ENCODE data around the gene IL17RC. TPM values are rescaled to one million over a fixed set of nuclear protein-coding genes. Genes with fewer than 3 reads are reported as not detected.

IL17RC gene
- total RNA-seq, 1 experiment from 2014 or later, result 17.6 TPM

DNA sequence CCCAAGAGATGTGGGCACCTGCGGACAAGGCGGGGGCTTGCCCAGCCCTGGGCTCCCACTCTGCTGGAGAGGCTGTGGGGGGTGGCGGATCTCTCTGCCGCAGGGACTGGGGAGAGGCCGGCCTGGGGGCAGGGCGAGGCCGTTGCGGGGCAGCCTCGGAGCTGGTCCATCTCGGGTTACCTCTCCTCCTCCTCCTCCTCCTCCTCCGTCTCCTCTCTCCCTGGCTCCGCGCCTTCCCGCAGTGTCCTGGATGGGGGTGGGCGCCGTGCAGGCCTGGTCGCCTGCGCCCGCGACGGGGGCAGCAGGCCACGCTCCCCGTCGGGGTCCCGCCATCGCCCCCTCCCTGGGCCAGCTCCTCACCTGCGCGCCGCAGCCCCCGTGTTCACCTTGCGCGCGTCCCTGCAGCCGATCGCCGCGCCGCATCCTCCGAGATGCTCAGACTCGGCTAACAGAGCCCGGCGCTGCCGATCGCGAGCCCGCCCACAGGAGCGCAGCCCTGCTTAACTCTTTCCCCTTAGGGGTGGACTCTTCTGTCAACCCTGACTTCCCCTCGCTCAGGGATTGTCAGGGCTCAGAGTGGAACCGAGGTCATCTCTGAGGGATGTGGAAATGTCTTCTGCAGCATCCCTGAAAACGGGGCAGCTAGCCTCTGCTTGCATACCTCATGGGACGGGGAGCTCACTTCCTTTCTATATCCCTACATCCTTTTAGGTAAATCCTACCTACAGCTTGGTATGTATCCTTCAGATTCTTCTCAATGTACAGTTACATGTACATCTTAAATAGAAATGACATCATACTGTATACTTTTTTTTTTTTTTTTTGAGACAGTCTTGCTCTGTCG is 35.3 kb downstream of the IL17RC start, which contains the start of gene PRRT3:
PRRT3 (minus strand) TSS at position 447 of the 844 bp plus-strand sequence. CDS start 2,293 bp downstream, outside the sequence.
- Histone ChIP-seq H3K9ac (ENCODE audit: low read length) (no peak within 1 kb of the TSS), H3K27me3 (ENCODE audit: insufficient read depth, low read length) (no peaks in the 10 kb centered on the region), H3K4me1 (ENCODE audit: control insufficient read depth in 1 of 2, insufficient read depth in 2 of 2, low read length in 2 of 2) (peaks cover 17 to 38% of the 10 kb centered on the region in 2 experiments), H3K9me2 (ENCODE audit: insufficient read depth) (no peaks in the 10 kb centered on the region), H3K9me3 (ENCODE audit: control insufficient read depth in 1 of 2, insufficient read depth in 1 of 2, low read depth in 1 of 2, low read length in 2 of 2) (no peaks in the 10 kb centered on the region), H3K36me3 (ENCODE audit: control insufficient read depth in 1 of 2, insufficient read depth in 2 of 2, low read length in 2 of 2) (peaks cover 0 to 6% of the 10 kb centered on the region in 2 experiments; a peak in 1 of 4 replicates), H4K20me1 (ENCODE audit: insufficient read depth) (no peaks in the 10 kb centered on the region), H2AFZ (ENCODE audit: low read depth, low read length, poor library complexity, severe bottlenecking) (no peak within 1 kb of the TSS), H3K27ac (ENCODE audit: low read depth, low read length) (no peak within 1 kb of the TSS), H3K4me2 (ENCODE audit: low read length) (no peak within 1 kb of the TSS), H3K4me3 (replicated peaks in 1 of 2; ENCODE audit: low read depth in 1 of 2, low read length in 2 of 2) (no peak within 1 kb of the TSS), H3K79me2 (ENCODE audit: insufficient read depth, low read length) (peaks cover 6% of the 10 kb centered on the region; the same call in 1 of the 2 replicates)
- TF ChIP-seq, protein P1, sequence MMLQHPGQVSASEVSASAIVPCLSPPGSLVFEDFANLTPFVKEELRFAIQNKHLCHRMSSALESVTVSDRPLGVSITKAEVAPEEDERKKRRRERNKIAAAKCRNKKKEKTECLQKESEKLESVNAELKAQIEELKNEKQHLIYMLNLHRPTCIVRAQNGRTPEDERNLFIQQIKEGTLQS (IDR thresholded peaks at IDR 0.05), result no peak
- TF ChIP-seq, protein P2, sequence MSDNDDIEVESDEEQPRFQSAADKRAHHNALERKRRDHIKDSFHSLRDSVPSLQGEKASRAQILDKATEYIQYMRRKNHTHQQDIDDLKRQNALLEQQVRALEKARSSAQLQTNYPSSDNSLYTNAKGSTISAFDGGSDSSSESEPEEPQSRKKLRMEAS (IDR thresholded peaks at IDR 0.05), result no peak
- TF ChIP-seq EZH2 (IDR thresholded peaks at IDR 0.05), result no peak
- TF ChIP-seq FOSL1 (IDR thresholded peaks at IDR 0.05; ENCODE audit: low read depth), result no peak
- no peak for TF ChIP-seq ELF1 (IDR thresholded peaks at IDR 0.05; ENCODE audit: borderline replicate concordance, low read depth)
- no peak for TF ChIP-seq RAD21 (IDR thresholded peaks at IDR 0.05; ENCODE audit: low read depth)
- ChIA-PET RAD21 (ENCODE audit: low non-redundant PET in 1 of 2, low total read pairs in 2 of 2, uncharacterized antibody in 2 of 2, unreplicated experiment in 2 of 2) (no interaction called here), POLR2A (no interaction called here), CTCF (interaction anchor here (1.0 kb wide), 1 partner anchor 8 kb away, joined by 3 read pairs; no protein-coding TSS in a partner anchor)
- DNase-seq (ENCODE audit: low read depth, low spot score) (no peak), ATAC-seq (no peak)
- no TSS peak for BruUV-seq (replicated peaks)
- intact Hi-C loops (cut with micrococcal nuclease), result no loop called here

DNA sequence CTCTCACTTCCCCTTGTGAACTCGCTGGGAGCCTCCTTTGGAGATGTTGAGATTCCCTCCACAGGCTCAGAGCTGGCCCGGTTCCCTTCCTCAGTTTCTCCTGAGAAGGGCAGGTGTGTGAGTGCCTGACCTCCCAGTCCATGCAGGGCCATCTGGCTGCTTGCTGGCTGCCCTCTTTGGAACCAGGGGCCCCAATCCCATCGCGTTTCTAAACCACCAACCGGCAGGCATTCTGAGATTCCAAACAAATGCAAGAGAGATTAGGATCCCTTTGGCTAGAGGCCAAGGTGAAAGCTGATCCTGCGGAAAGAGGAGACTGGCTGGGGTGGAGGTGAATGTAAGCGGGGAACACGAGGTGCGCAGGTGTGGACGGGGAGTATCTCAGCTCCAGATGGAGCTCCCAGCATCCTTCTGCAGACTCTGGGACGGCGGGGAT is 38.2 kb downstream of the IL17RC start:
- ATAC-seq, result no peak

More for the DNA sequence above, 38.2 kb downstream of the IL17RC start:
- TF ChIP-seq TCF7L2 (IDR thresholded peaks at IDR 0.05; ENCODE audit: borderline replicate concordance, extremely low read depth, insufficient read depth, insufficient read length), result no peak
- TF ChIP-seq CEBPB (IDR thresholded peaks at IDR 0.05; ENCODE audit: low read depth), result no peak
- no peak for TF ChIP-seq POLR2AphosphoS5 (IDR thresholded peaks at IDR 0.05; ENCODE audit: low read depth, low read length)
- Histone ChIP-seq H3K4me1 (ENCODE audit: control insufficient read depth in 1 of 2, insufficient read depth in 2 of 2, low read length in 2 of 2) (peaks cover 12 to 25% of the 10 kb centered on the region in 2 experiments), H4K20me1 (ENCODE audit: insufficient read depth) (no peaks in the 10 kb centered on the region), H3K9me2 (ENCODE audit: insufficient read depth) (no peaks in the 10 kb centered on the region), H3K27ac (ENCODE audit: low read depth, low read length) (no peak overlapping the region), H3K36me3 (ENCODE audit: control insufficient read depth in 1 of 2, insufficient read depth in 2 of 2, low read length in 2 of 2) (no peaks in the 10 kb centered on the region), H3K4me3 (replicated peaks in 1 of 2; ENCODE audit: low read depth in 1 of 2, low read length in 2 of 2) (no peak overlapping the region), H3K4me2 (ENCODE audit: low read length) (peak overlapping the region; percentile 38), H3K27me3 (ENCODE audit: insufficient read depth, low read length) (no peaks in the 10 kb centered on the region), H3K9me3 (ENCODE audit: control insufficient read depth in 1 of 2, insufficient read depth in 1 of 2, low read depth in 1 of 2, low read length in 2 of 2) (no peaks in the 10 kb centered on the region), H3K79me2 (ENCODE audit: insufficient read depth, low read length) (no peaks in the 10 kb centered on the region), H3K9ac (ENCODE audit: low read length) (no peak overlapping the region; the same call in 1 of the 2 replicates), H2AFZ (ENCODE audit: low read depth, low read length, poor library complexity, severe bottlenecking) (no peak overlapping the region)
- CTCF ChIA-PET, result interaction anchor here (3.5 kb wide), 1 partner anchor 8 kb away, joined by 22 read pairs; no protein-coding TSS in a partner anchor
- no peak for DNase-seq (ENCODE audit: low read depth, low spot score)
- no TSS peak for BruUV-seq (replicated peaks)
- intact Hi-C loops (cut with micrococcal nuclease), result no loop called here
- POLR2A ChIA-PET, result interaction anchor here (1.4 to 1.6 kb wide), 2 partner anchors 8 to 10 kb away, joined by 3 to 6 read pairs; no protein-coding TSS in a partner anchor
- RAD21 ChIA-PET (ENCODE audit: low non-redundant PET in 1 of 2, low total read pairs in 2 of 2, uncharacterized antibody in 2 of 2, unreplicated experiment in 2 of 2), result no interaction called here
